AG20443 (cell line): ENCODE data around the gene ZNF792.
"Not testable (repeated sequence)": the region's sequence is repeated elsewhere in the genome, so short reads cannot be mapped to it uniquely, and the experiment has no call there.

Experiments used
- DNase-seq: peaks from one replicate; pipeline ENCODE4 v3.0.0; 2012; ENCODE audit warnings: low spot score, mixed read lengths

ZNF792 gene

GRCh38 chr19:34998777-34999497 lies 34.9 kb upstream of the ZNF792 start:
- no peak for DNase-seq

DNA sequence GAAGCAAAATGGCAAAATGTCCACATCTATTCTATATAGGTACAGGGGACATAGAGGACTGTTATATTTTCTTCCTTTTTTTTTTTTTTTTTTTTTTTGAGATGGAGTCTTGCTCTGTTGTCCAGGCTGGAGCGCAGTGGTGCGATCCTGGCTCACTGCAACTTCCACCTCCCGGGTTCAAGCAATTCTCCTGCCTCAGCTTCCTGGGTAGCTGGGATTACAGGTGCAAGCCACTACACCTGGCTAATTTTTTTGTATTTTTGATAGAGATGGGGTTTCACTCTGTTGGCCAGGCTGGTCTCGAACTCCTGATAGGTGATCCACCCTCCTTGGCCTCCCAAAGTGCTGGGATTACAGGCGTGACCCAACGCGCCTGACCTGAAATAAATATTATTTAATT lies 34.2 kb upstream of the ZNF792 start:
- DNase-seq, result not testable (repeated sequence)

DNA sequence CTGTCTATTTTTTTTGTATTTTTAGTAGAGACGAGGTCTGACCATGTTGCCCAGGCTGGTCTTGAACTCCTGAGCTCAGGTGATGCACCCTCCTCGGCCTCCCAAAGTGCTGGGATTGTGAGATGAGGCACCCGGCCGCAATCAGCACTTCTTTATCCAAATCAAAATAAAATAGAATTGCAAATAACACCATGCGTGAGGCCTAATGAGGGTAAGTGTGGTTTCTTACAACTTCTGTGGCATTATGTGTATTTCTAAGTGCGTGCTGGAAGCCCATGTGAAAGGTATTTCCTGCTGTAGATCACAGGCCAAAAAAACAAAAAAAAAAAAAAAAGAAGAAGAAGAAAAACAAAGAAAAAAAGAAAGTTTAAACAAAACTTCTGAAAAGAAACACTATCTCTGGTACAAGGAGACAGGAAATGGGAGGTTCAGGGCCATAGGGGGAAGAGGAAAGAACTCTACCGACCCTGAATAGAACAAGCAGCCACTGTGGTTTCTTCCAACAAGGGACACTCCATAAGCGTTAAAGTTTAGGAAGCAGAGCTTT lies 33.1 kb upstream of the ZNF792 start:
- no peak for DNase-seq

DNA sequence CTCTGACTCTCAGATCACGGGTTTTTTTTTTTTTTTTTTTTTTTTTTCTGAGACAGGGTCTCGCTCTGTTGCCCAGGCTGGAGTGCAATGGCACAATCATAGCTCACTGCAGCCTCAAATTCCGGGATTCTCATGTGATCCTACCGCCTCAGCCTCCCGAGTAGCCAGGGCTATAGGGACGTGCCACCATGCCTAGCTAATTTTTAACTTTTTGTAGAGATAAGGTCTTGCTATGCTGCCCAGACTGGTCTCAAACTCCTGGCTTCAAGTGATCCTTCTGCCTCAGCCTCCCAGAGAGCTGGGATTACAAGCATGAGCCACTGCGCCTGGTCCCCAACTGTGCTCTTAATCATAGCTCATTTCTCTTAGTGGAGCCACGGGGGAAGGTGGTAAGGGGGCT lies 31.5 kb upstream of the ZNF792 start:
- no peak for DNase-seq

- DNase-seq, result peak; percentile 38
Measured at GRCh38 chr19:34994643-34995541, 30.9 kb upstream of the ZNF792 start.

DNA sequence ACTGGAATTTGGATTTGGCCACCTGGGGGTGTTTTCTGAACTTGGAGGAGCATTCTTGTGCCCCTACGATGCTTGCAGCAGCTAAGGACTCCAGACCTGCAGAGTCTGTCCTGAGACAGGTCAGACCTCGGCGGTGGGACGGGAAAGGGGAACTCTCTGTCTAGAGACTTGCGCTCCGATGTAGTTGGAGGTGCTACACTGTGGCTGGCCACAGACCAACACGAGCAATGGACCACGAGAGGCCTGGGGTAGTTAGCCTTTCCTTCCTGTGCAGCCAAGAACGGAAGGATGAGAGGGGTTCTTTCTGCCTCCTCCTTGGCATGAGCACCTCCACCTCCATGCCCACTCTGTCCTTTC lies 30.2 kb upstream of the ZNF792 start:
- DNase-seq, result no peak

- DNase-seq, result not testable (repeated sequence)
Measured at GRCh38 chr19:34992582-34992981, 28.6 kb upstream of the ZNF792 start.

- DNase-seq, result no peak
Measured at GRCh38 chr19:34991542-34992333, 27.7 kb upstream of the ZNF792 start.

- DNase-seq, result no peak
Measured at GRCh38 chr19:34990578-34991192, 26.7 kb upstream of the ZNF792 start.

DNA sequence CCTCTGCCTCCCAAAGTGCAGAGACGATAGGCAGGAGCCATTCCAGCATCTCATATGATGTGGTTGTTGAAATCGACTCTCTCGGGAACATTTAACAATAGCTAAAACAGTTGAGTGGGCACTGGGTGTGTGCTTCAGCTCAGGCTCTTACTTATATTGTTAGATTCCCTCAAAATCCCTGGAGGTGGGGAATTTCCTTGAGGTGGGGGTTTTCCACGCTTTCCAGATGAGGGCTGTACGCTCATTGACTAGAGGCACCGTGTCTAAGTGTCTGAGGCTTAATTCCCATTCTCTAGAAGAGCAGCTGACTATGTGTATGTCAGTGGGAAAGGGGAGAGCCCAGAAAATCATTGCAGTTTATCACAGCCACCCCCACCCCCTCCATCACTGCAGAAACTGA lies 25.3 kb upstream of the ZNF792 start:
- no peak for DNase-seq

GRCh38 chr19:34988119-34988518 lies 24.1 kb upstream of the ZNF792 start:
- DNase-seq, result no peak

- peak; percentile 44 for DNase-seq
Measured at GRCh38 chr19:34985249-34986022, 21.4 kb upstream of the ZNF792 start.

DNA sequence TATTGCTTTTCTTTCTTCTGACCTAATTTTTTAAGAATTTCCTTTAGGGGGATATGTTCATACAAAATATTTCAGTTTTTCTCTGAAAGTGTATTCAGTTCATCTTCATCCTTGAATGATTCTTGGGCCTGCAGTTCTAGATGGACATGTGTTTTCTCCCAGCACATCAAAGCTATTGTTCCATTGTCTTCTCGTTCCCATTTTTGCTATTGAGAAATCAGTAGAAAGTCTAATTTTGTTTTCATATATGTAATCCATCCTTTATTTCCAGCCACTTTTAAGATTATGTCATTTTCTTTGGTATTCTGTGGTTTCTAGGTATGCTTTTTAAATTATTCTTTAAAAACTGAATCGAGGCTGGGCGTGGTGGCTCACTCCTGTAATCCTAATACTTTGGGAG lies 20.3 kb upstream of the ZNF792 start:
- DNase-seq, result no peak

DNA sequence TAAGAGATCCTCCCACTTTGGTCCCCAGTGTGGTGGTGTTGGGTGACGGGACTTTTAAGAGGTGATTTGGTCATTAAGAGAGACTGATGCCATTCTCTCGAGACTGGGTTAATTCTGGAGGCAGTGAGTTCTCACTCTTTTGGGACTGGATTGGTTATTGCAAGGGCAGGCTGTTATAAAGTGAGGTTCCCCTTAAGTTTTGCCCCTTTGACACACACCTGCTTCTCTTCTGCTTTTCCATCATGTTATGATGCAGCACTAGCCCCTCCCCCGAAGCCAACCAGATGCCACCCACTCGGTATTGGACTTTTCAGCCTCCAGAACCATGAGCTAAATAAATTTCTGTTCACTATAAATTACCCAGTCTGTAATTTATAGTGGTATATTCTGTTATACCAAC lies 19.8 kb upstream of the ZNF792 start:
- no peak for DNase-seq

- no peak for DNase-seq
Measured at GRCh38 chr19:34982275-34982674, 18.2 kb upstream of the ZNF792 start.

DNA sequence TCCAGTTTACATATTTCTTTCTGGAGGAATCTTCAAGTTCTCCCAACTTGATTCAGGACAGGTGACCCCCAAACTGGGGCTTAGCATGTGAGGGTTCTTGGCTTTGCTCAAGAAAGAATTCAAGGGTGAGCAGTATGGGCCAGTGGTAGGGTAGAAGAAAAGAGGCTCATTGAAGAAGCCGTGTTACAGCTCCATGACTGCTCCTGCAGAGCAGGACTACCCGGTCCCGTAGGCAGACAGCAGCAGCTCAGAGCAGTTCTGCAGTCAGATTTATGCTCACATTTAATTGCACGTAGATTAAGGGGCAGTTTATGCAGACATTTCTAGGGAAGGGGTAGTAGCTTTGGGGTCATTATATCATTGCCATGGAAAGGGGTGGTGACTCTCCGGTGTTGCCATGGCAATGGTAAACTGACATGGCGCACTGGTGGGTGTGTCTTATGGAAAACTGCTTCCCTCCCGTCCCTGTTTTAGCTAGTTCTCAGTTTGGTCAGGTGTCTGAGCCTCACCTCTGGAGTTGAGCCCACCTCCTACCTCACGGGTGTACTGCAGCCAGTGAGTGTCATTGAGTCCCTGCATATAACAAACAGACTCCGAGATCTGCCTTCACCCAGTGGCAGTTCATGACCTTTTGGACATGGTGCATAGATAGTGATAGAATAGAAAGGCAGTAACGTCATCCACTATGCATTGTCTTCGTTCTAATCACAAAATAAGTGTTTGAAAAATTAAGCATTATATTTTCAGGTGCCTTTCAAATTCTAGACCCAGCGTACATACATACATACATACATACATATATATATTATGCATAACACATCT lies 16.0 kb upstream of the ZNF792 start:
- no peak for DNase-seq

- no peak for DNase-seq
Measured at GRCh38 chr19:34976611-34977010, 12.6 kb upstream of the ZNF792 start.

DNA sequence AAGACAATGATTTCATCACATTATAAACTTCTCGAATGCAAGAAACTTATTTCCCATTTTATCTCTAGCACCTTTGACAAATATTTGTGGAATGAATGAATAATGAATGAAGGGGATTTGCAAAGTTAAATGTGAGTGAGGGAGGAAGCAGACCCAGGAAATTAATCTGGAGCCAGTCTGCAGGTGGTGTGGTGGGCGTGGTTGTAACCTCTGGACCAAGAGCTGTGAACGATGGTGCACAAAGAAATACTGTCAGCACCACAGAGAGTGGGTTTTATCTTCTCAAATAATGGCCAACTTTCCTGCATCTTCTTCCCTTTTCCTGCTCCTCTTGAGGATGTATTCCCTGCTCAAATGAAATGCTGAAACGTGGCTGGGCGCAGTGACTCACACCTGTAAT lies 11.0 kb upstream of the ZNF792 start:
- DNase-seq, result no peak

DNA sequence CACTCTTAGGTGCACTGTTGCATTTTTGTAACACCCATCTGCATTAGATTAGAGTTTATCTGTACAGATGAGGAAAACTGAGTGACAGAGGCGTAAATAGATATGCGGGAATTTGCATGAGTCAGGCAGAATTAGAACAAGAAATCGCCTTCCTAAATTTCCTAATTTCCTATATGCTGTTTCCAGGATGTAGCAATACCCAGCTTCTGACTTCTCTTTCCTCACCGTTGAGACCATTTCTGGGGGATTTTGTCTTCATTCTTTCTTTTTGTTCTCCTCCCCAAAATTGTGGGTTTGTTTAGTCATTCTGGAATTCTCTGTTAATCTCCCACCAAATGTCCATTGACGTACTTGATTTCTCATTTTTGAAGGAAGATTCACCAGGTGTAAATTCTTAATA lies 10.6 kb upstream of the ZNF792 start:
- no peak for DNase-seq

GRCh38 chr19:34972163-34972705 lies 8.2 kb upstream of the ZNF792 start:
- DNase-seq, result no peak
